Measurements from ENCODE around the gene PDCD4.
"Not testable (repeated sequence)": the region's sequence is repeated elsewhere in the genome, so short reads cannot be mapped to it uniquely, and the experiment has no call there.

Gene PDCD4

GRCh38 chr10:110885932-110886674 is 14.4 kb downstream of the PDCD4 start:
- DNase-seq: no peak

GRCh38 chr10:110887560-110887959 is 15.8 kb downstream of the PDCD4 start:
- DNase-seq: no peak

DNA sequence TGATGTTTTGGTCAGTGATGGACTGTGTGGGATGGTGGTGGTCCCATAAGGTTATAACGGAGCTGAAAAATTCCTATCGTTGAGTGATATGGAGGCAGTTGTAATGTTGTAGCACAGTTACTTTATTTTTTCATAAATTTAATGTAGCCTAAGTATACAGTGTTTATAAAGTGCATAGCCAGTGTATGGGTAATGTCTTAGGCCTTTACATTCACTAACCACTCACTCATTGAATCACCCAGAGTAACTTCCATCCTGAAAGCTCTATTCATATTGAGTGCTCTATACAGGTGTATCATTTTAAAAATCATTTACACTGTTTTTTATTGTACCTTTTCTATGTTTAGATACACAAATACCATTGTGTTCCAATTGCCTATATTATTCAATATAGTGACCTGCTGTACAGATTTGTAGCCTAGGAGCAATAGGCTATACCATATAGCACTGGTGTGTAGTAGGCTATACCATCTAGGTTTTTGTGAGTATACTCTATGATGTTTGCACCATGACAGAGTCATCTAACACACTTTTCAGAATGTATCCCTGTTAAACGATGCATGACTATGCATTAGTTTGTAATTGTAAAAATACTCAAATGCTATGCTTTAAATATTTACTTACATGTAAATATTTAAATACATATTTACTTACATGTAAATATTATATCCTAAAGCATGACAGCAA is 21.0 kb downstream of the PDCD4 start:
- no peak for DNase-seq

DNA sequence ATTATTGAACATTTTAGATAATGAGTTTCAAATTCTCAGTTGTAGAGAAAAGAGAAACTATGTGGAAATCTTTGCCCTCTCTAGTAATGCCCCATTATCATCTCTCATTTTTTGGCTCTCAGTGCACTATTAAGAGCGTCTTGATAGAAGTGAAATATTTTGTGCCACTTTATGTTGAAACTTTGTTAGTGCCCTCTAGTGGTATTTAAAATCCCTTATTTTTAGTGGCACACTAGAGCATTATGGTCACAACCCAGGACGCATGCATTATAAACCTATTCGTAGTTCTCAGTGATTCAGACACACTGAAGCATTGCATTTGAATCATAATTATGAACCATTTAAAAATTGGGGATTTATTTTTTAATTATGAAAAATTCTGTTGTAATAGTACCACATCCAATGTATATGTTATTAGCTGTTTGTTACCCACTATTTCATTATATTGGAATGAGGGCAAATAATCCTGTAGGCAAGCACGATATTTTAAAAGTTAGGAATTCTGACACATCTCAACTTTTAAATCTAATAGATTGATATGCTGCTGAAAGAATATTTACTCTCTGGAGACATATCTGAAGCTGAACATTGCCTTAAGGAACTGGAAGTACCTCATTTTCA is 21.9 kb downstream of the PDCD4 start:
- DNase-seq: no peak

- DNase-seq: no peak
These were observed 25.5 kb downstream of the PDCD4 start for GRCh38 chr10:110897184-110897583.

DNA sequence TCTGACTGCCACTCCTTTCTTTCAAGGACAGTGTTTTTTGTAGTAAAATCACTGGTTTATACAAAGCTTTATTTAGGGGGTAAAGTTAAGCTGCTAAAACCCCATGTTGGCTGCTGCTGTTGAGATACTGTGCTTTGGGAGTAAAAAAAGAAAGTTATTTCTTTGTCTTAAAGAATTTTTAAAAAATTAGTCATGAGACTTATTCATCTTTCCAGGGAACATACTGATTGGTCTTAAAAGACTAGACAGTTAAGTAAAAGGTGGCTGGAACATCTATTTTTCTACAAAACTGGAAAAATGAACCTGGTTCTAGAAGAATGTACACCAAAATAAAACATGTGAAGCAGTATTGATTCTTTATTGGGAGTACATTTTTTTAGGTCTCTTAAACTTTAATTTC is 26.7 kb downstream of the PDCD4 start:
- no peak for DNase-seq

DNA sequence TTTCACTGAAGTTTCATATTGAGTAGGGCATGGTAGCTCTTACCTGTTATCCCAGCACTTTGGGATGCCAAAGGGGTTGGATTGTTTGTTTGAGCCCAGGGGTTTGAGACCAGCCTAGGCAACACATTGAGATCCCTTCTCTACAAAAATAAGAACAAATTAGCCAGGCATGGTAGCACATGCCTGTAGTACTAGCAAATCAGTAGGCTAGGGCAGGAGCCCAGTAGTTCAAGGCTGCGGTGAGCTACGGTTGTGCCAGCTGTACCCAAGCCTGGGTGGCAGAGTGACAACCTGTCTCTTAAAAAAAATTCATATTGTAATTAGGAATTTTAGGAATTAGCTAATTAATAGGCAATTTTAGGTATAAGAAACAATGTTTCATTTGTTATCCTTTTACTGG is 29.3 kb downstream of the PDCD4 start:
- no peak for DNase-seq

GRCh38 chr10:110901954-110902819 is 30.5 kb downstream of the PDCD4 start:
- peak in 1 of 2 experiments; percentile 46 for DNase-seq

DNA sequence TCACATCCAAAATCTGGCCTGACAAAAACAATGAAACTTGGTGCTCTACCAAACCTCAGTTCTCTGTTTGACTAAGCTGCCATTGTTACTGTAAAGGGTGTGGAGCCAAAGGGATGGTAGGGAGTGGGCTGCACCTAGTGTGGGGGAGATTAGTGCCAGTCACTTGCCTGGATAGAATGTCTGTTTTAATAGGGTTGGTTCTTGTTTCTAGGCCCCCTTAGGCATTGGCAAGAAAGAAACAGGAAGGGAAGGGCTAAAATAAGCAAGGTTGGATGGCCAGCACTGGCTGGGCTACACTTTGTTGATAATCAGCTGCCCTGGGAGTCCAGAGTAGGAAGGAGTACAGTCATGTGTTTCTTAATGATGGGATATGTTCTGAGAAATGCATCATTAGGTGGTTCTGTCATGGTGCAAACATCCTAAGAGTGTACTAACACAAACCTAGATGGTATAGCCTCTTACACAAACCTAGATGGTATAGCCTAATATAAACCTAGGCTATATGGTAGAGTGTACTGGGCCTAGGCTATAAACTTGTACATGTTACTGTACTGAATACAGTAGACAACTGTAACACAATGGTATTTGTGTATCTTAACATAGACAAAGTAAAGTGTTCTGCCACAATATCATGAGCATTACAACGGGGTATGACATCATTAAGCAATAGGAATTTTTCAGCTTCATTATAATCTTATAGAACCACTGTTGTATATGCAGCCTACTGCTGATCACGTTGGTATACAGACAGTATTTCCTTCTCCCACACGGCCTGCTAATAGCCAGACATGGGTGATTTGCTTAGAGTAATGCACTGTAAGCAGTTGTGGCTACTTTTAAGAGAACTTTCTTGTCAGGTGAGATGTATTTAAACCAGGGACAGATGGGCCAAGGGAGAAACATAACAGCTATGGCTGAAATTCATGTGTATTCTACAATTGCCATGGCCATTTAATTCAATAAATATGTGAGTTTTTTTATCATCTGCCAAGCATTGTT is 31.9 kb downstream of the PDCD4 start:
- peak; percentile 33 to 42 for DNase-seq

DNA sequence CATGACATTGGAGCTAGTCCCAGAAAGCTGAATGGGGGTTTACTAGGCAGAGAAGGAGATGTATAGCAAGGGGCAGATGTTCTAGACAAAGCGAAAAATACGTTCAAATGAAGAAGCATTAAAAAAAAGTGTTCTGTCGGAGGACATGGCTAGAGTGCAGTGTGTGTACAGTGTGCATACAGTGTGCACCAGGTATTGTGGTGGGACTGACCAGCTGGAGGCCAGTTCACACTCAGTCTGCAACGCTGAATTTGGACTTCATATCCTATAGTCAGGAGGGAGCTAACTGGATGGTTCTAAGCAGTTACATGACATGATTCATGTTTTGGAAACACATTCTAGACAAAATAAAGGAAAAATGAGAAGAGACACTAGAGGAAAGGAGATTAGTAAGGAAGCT is 38.4 kb downstream of the PDCD4 start:
- no peak for DNase-seq

GRCh38 chr10:110912374-110912773 is 40.6 kb downstream of the PDCD4 start:
- no peak for DNase-seq

- no peak for DNase-seq
These were observed 42.7 kb downstream of the PDCD4 start for GRCh38 chr10:110914431-110914830.

GRCh38 chr10:110915035-110915434 is 43.3 kb downstream of the PDCD4 start:
- no peak for DNase-seq

DNA sequence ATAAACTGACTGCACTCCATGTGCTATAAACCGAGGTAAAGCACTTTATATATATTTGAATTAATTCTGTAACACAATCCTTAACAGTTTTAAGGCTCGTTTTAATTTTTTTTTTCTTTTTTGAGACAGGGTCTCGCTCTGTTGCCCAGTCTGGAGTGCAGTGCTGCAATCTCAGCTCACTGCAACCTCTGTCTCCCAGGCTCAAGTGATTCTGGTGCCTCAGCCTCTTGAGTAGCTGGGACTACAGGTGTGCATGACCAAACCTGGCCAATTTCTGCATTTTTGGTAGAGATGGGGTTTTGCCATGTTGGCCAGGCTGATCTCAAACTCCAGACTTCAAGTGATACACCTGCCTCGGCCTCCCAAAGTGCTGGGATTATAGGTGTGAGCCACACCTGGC is 43.9 kb downstream of the PDCD4 start:
- DNase-seq: not testable (repeated sequence)

DNA sequence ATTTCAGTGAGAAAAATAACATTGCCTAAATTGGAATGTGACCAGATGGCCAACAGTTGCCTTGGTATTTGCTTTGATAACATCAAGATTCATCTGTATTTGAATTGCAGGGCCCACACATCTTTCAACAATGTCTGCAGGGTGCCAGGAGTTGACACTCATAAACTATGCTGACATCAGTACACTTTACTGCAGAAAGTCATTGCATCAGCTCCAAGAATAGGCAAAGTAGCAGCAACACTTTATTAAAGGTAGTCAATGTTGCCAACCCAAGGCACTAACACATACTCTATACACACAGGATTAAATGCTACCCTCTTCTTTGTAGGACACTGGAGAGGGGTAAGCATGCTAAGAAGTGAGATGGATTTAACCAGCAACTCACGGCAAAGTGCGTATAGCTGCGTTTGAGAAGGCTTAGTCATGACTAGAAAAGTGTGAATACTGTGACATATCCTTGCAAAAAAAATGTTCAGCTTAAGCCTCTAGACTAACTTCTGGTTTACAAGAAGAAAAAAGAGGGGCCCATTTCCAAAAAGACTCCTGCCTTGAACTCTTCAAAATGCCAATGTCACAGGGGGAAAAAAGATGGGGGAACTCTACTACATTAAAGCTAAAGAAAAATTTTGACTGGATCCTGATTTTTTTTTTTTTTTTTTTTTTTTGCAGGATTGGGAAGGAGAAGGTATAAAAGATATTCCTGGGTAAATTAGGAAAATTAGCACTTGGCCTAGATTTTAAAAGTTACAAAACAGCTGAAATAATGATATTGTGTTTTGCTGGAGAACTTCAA is 45.0 kb downstream of the PDCD4 start:
- DNase-seq: no peak

- peak in 1 of 2 experiments; percentile 94 for DNase-seq
These were observed 46.5 kb downstream of the PDCD4 start for GRCh38 chr10:110918269-110918642.

- DNase-seq: peak in 1 of 2 experiments; percentile 90
These were observed 47.1 kb downstream of the PDCD4 start, which contains the start of gene BBIP1 for GRCh38 chr10:110918643-110919348. BBIP1 (minus strand) TSS chr10:110919180; CDS start chr10:110918157, 1,023 bp downstream.

DNA sequence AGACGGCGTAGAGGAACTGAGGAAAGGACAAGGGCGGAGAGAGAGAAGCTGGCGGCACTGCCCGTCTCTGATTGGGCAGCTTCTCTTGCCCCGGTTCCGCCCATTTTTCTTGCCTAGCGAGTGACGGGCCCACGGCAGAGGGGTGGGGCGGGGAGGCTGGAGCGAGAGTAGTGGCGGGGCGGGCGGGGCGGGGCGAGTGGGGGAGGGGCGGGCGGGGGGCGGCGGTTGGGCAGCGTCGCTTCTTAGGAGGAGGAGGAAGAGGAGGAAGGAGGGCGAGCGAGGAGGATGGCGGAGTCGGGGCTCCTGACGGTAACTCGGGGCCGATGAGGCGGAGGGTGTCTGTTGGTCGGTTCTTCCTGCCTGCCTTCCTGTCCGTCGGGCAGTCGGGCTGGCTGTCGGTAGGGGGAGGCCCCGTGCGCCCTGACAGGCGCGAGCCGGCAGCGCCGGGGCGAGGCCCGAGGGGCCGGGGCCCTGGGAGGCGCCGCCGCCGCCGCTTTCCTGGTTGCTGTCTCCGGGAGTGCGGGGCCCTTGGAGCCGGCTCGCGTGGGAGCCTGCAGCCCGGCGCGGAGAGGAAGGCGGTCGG is 47.7 kb downstream of the PDCD4 start, which contains the start of gene SHOC2:
Gene SHOC2, plus strand, starts transcription at position 256 of the 583 bp plus-strand sequence. CDS start 44,755 bp downstream, outside the sequence.
- peak; percentile 97 for DNase-seq
